Medulla oblongata (tissue), 1 donor: ENCODE measurements around the gene EEPD1.

ENCODE experiments used
- DNase-seq: peaks from one replicate; pipeline ENCODE4 v3.0.0-alpha.2; 2015; ENCODE audit errors: extremely low spot score

The EEPD1 gene

GRCh38 chr7:36190447-36191291, 37.6 kb downstream of the EEPD1 start:
- DNase-seq: no peak

- no peak for DNase-seq
These were observed 38.4 kb downstream of the EEPD1 start for GRCh38 chr7:36191292-36191920.

- peak; percentile 69 for DNase-seq
These were observed 39.2 kb downstream of the EEPD1 start for GRCh38 chr7:36192053-36192824.

- no peak for DNase-seq
These were observed 39.8 kb downstream of the EEPD1 start for GRCh38 chr7:36192877-36193276.

- DNase-seq: no peak
These were observed 45.8 kb downstream of the EEPD1 start for GRCh38 chr7:36198854-36199266.

- no peak for DNase-seq
These were observed 46.3 kb downstream of the EEPD1 start for GRCh38 chr7:36199329-36199728.

- no peak for DNase-seq
These were observed 48.2 kb downstream of the EEPD1 start for GRCh38 chr7:36201122-36201723.

- no peak for DNase-seq
These were observed 49.3 kb downstream of the EEPD1 start for GRCh38 chr7:36202398-36202797.

- no peak for DNase-seq
These were observed 50.2 kb downstream of the EEPD1 start for GRCh38 chr7:36203071-36203790.

GRCh38 chr7:36204044-36204663, 51.1 kb downstream of the EEPD1 start:
- DNase-seq: no peak

- DNase-seq: no peak
These were observed 52.0 kb downstream of the EEPD1 start for GRCh38 chr7:36204929-36205635.

- DNase-seq: no peak
These were observed 52.7 kb downstream of the EEPD1 start for GRCh38 chr7:36205803-36206202.

GRCh38 chr7:36207451-36208291, 54.6 kb downstream of the EEPD1 start:
- peak; percentile 90 for DNase-seq

- peak; percentile 60 for DNase-seq
These were observed 55.4 kb downstream of the EEPD1 start for GRCh38 chr7:36208426-36208825.

- DNase-seq: no peak
These were observed 56.2 kb downstream of the EEPD1 start for GRCh38 chr7:36208997-36209813.

GRCh38 chr7:36209814-36210183, 56.7 kb downstream of the EEPD1 start:
- DNase-seq: no peak

- DNase-seq: no peak
These were observed 57.4 kb downstream of the EEPD1 start for GRCh38 chr7:36210291-36210922.
